ENCODE data around the gene EGLN2.
"Not testable (repeated sequence)": the region's sequence is repeated elsewhere in the genome, so short reads cannot be mapped to it uniquely, and the experiment has no call there.

EGLN2 gene

GRCh38 chr19:40798683-40799557 lies at the start of gene EGLN2:
TSS of gene EGLN2 (plus strand) at chr19:40799191. CDS start at chr19:40800573, 1,382 bp downstream.
- DNase-seq (ENCODE audit: low spot score) = peak; percentile 100

GRCh38 chr19:40750058-40750873 lies 48.7 kb upstream of the EGLN2 start, which contains the start of gene ACTMAP:
TSS of gene ACTMAP (minus strand) at chr19:40750477. CDS start at chr19:40749803, 674 bp downstream.
- DNase-seq (ENCODE audit: low spot score) = peak; percentile 100

GRCh38 chr19:40750874-40751537 lies 48.0 kb upstream of the EGLN2 start, which contains the start of gene SNRPA:
TSS of gene SNRPA (plus strand) at chr19:40751203. CDS start at chr19:40751409, 206 bp downstream.
- DNase-seq (ENCODE audit: low spot score) = peak; percentile 97

GRCh38 chr19:40752257-40752781 lies 46.7 kb upstream of the EGLN2 start:
- no peak for DNase-seq (ENCODE audit: low spot score)

- DNase-seq (ENCODE audit: low spot score) = peak; percentile 31
These were observed 44.3 kb upstream of the EGLN2 start for GRCh38 chr19:40754611-40755247.

GRCh38 chr19:40755248-40755624 lies 43.8 kb upstream of the EGLN2 start:
- no peak for DNase-seq (ENCODE audit: low spot score)

GRCh38 chr19:40755791-40756190 lies 43.2 kb upstream of the EGLN2 start:
- no peak for DNase-seq (ENCODE audit: low spot score)

GRCh38 chr19:40756502-40757110 lies 42.4 kb upstream of the EGLN2 start:
- peak; percentile 48 for DNase-seq (ENCODE audit: low spot score)

- no peak for DNase-seq (ENCODE audit: low spot score)
These were observed 40.5 kb upstream of the EGLN2 start for GRCh38 chr19:40758491-40758890.

GRCh38 chr19:40759352-40759751 lies 39.6 kb upstream of the EGLN2 start:
- DNase-seq (ENCODE audit: low spot score) = no peak

GRCh38 chr19:40762754-40763470 lies 36.1 kb upstream of the EGLN2 start:
- no peak for DNase-seq (ENCODE audit: low spot score)

GRCh38 chr19:40763526-40763925 lies 35.5 kb upstream of the EGLN2 start:
- no peak for DNase-seq (ENCODE audit: low spot score)

- DNase-seq (ENCODE audit: low spot score) = no peak
These were observed 35.0 kb upstream of the EGLN2 start for GRCh38 chr19:40763963-40764362.

- not testable (repeated sequence) for DNase-seq (ENCODE audit: low spot score)
These were observed 32.6 kb upstream of the EGLN2 start for GRCh38 chr19:40766385-40766784.

GRCh38 chr19:40768869-40769268 lies 30.1 kb upstream of the EGLN2 start:
- no peak for DNase-seq (ENCODE audit: low spot score)

GRCh38 chr19:40771101-40771862 lies 27.7 kb upstream of the EGLN2 start:
- DNase-seq (ENCODE audit: low spot score) = not testable (repeated sequence)

GRCh38 chr19:40774916-40775631 lies 23.9 kb upstream of the EGLN2 start, which contains the start of gene MIA:
TSS of gene MIA (plus strand) at chr19:40775521. CDS start at chr19:40775543, 22 bp downstream.
- no peak for DNase-seq (ENCODE audit: low spot score)

GRCh38 chr19:40775632-40776022 lies 23.4 kb upstream of the EGLN2 start:
- no peak for DNase-seq (ENCODE audit: low spot score)

GRCh38 chr19:40776364-40776763 lies 22.6 kb upstream of the EGLN2 start:
- no peak for DNase-seq (ENCODE audit: low spot score)
